H1 (cell line): ENCODE measurements around the gene IDH2. TPM values are rescaled to one million over a fixed set of nuclear protein-coding genes. Genes with fewer than 3 reads are reported as not detected.

ENCODE experiments used
- CTCF ChIA-PET: fragments of 300-600 bp; sonication (Branson Sonifier 250); formaldehyde crosslinking; loops from one replicate; lab custom pipeline; 2021; ENCODE audit not compliant: partially characterized antibody; lab: Charles Lee
- POLR2A ChIA-PET: fragments of 300-600 bp; sonication (Branson Sonifier 250); formaldehyde crosslinking; loops from one replicate; lab custom pipeline; 2021; ENCODE audit warnings: inconsistent platforms; ENCODE audit not compliant: partially characterized antibody; lab: Charles Lee
- DNase-seq, 2 experiments: peaks; one replicate each; pipeline versions ENCODE4 v3.0.0 to v3.0.0-alpha.2; 2010 to 2022; ENCODE audit warnings: low spot score in 2 of 2, low read depth in 1 of 2, mixed read lengths in 1 of 2
- FAIRE-seq: peaks from 2 replicates; lab custom pipeline; 2011; peaks lifted over from hg19 to GRCh38; lab: Jason Lieb, UNC
- H2AFZ ChIP-seq: 2 replicates; pipeline ENCODE4 v1.8.1; 2012; ENCODE audit warnings: low read length, inconsistent platforms
- H2AK5ac ChIP-seq: 2 replicates; pipeline ENCODE4 v1.6.1; 2013; ENCODE audit warnings: low read depth, low read length
- H2BK120ac ChIP-seq: replicated peaks from 2 replicates; pipeline ENCODE3; 2013; ENCODE audit warnings: low read depth, low read length, inconsistent platforms
- H2BK12ac ChIP-seq: 2 replicates; pipeline ENCODE4 v1.6.1; 2013; ENCODE audit warnings: low read depth, low read length
- H2BK15ac ChIP-seq: 2 replicates; pipeline ENCODE4 v1.6.1; 2013; ENCODE audit warnings: low read length
- H2BK20ac ChIP-seq: 2 replicates; pipeline ENCODE4 v1.6.1; 2013; ENCODE audit warnings: low read length
- H2BK5ac ChIP-seq: 2 replicates; pipeline ENCODE4 v1.6.1; 2013; ENCODE audit warnings: low read depth, low read length
- H3K14ac ChIP-seq: 2 replicates; pipeline ENCODE4 v1.6.1; 2013; ENCODE audit warnings: inconsistent platforms; ENCODE audit not compliant: insufficient read length
- H3K18ac ChIP-seq: 2 replicates; pipeline ENCODE4 v1.6.1; 2013; ENCODE audit warnings: low read length; ENCODE audit errors: extremely low read depth
- H3K23ac ChIP-seq: 2 replicates; pipeline ENCODE4 v1.6.1; 2013; ENCODE audit warnings: inconsistent platforms; ENCODE audit not compliant: insufficient read length
- H3K23me2 ChIP-seq: 2 replicates; pipeline ENCODE4 v1.6.1; 2013; ENCODE audit warnings: low read depth, low read length
- H3K27ac ChIP-seq: 2 replicates; pipeline ENCODE4 v1.6.1; 2011; ENCODE audit warnings: low read depth, low read length, inconsistent platforms
- H3K27me3 ChIP-seq, 4 experiments: replicated peaks in 1 of 4; 1 replicate in 1 of 4; 2 replicates in 3 of 4; pipeline versions ENCODE4 v1.6.1 to v1.8.1; 2011 to 2013; ENCODE audit warnings: low read length in 3 of 4, mild to moderate bottlenecking in 3 of 4, inconsistent platforms in 2 of 4, mixed read lengths in 2 of 4, moderate library complexity in 1 of 4; ENCODE audit not compliant: control insufficient read depth in 3 of 4, insufficient read depth in 3 of 4; ENCODE audit errors: extremely low read depth in 1 of 4
- H3K36me3 ChIP-seq, 4 experiments: 2 replicates each; pipeline versions ENCODE4 v1.6.1 to v1.8.1; 2011 to 2013; ENCODE audit warnings: mild to moderate bottlenecking in 4 of 4, low read length in 3 of 4, moderate library complexity in 2 of 4, control low read depth in 1 of 4, inconsistent platforms in 1 of 4; ENCODE audit not compliant: insufficient read depth in 4 of 4, control insufficient read depth in 2 of 4
- H3K4ac ChIP-seq: replicated peaks from 2 replicates; pipeline ENCODE3; 2013; ENCODE audit warnings: low read length, low read depth, mixed read lengths, inconsistent platforms; ENCODE audit not compliant: insufficient read length
- H3K4me1 ChIP-seq, 4 experiments: replicated peaks in 1 of 4; 1 replicate in 1 of 4; 2 replicates in 3 of 4; pipeline versions ENCODE4 v1.6.1 to v1.8.1; 2011 to 2013; ENCODE audit warnings: low read length in 3 of 4, inconsistent platforms in 2 of 4, mixed read lengths in 1 of 4; ENCODE audit not compliant: insufficient read depth in 4 of 4, control insufficient read depth in 3 of 4
- H3K4me2 ChIP-seq, 2 experiments: 2 replicates each; pipeline versions ENCODE4 v1.6.1 to v1.8.1; 2011 to 2013; ENCODE audit warnings: low read depth in 2 of 2, low read length in 2 of 2, control low read depth in 1 of 2, inconsistent platforms in 1 of 2, mild to moderate bottlenecking in 1 of 2; ENCODE audit not compliant: insufficient read depth in 1 of 2
- H3K4me3 ChIP-seq, 4 experiments: fragments of 200-600, 300-600 bp in 1 of 4; sonication (generic), shearing (Covaris generic), sonication (Bioruptor Twin) in 1 of 4; 2 replicates each; pipeline versions ENCODE4 v1.5.1 to v1.8.1; 2011 to 2016; ENCODE audit warnings: low read length in 4 of 4, low read depth in 3 of 4, control low read depth in 2 of 4, inconsistent platforms in 2 of 4, mild to moderate bottlenecking in 2 of 4, mixed read lengths in 1 of 4, moderate library complexity in 1 of 4; ENCODE audit not compliant: insufficient read depth in 2 of 4; ENCODE audit errors: extremely low read depth in 1 of 4
- H3K56ac ChIP-seq: replicated peaks from 2 replicates; pipeline ENCODE3; 2013; ENCODE audit warnings: low read depth, mild to moderate bottlenecking, mixed read lengths, low read length, inconsistent platforms; ENCODE audit not compliant: insufficient read length
- H3K79me1 ChIP-seq: 2 replicates; pipeline ENCODE4 v1.6.1; 2013; ENCODE audit warnings: low read depth, low read length, control low read depth
- H3K79me2 ChIP-seq, 2 experiments: 2 replicates each; pipeline versions ENCODE4 v1.6.1 to v1.8.1; 2012 to 2013; ENCODE audit warnings: low read length in 2 of 2, mild to moderate bottlenecking in 2 of 2, inconsistent platforms in 1 of 2; ENCODE audit not compliant: insufficient read depth in 2 of 2, control insufficient read depth in 1 of 2
- H3K9ac ChIP-seq, 4 experiments: replicated peaks in 1 of 4; 1 replicate in 1 of 4; 2 replicates in 3 of 4; pipeline versions ENCODE4 v1.6.1 to v1.8.1; 2011 to 2013; ENCODE audit warnings: low read depth in 3 of 4, low read length in 3 of 4, control low read depth in 2 of 4, mild to moderate bottlenecking in 2 of 4, moderate library complexity in 2 of 4, inconsistent platforms in 1 of 4; ENCODE audit errors: extremely low read depth in 1 of 4
- H3K9me3 ChIP-seq, 2 experiments: 2 replicates each; pipeline versions ENCODE4 v1.6.1 to v1.8.1; 2012 to 2013; ENCODE audit warnings: mild to moderate bottlenecking in 2 of 2, moderate library complexity in 2 of 2, control low read depth in 1 of 2, inconsistent platforms in 1 of 2, low read depth in 1 of 2, low read length in 1 of 2, mixed read lengths in 1 of 2; ENCODE audit not compliant: insufficient read depth in 2 of 2
- H4K20me1 ChIP-seq, 2 experiments: replicated peaks in 1 of 2; 2 replicates each; pipeline versions ENCODE3 to v1.8.1; 2011 to 2013; ENCODE audit warnings: inconsistent platforms in 2 of 2, low read length in 2 of 2, mild to moderate bottlenecking in 1 of 2; ENCODE audit not compliant: insufficient read depth in 2 of 2, control insufficient read depth in 1 of 2
- H4K5ac ChIP-seq: 2 replicates; pipeline ENCODE4 v1.6.1; 2013; ENCODE audit warnings: low read length, low read depth, mixed read lengths, inconsistent platforms; ENCODE audit not compliant: insufficient read length
- H4K8ac ChIP-seq: 2 replicates; pipeline ENCODE4 v1.8.0; 2013; ENCODE audit warnings: mild to moderate bottlenecking, moderate library complexity, low read length, inconsistent platforms; ENCODE audit not compliant: insufficient read depth; ENCODE audit errors: extremely low read depth
- H4K91ac ChIP-seq: replicated peaks from 2 replicates; pipeline ENCODE3; 2013; ENCODE audit warnings: low read length, mixed read lengths, inconsistent platforms; ENCODE audit not compliant: insufficient read length
- ATF2 ChIP-seq: IDR thresholded peaks from 2 replicates; pipeline ENCODE4 v1.6.1; 2012; ENCODE audit warnings: low read length, inconsistent platforms
- BACH1 ChIP-seq: IDR thresholded peaks from 2 replicates; pipeline ENCODE4 v1.6.1; 2012; ENCODE audit warnings: low read length, improper control_type of control experiment
- BRCA1 ChIP-seq: IDR thresholded peaks from 2 replicates; pipeline ENCODE4 v1.6.1; 2012; ENCODE audit warnings: low read depth, low read length, improper control_type of control experiment
- CEBPB ChIP-seq: IDR thresholded peaks from 2 replicates; pipeline ENCODE4 v1.6.1; 2012; ENCODE audit warnings: low read depth, low read length
- EZH2 ChIP-seq: fragments of 200-600 bp; sonication (generic); IDR thresholded peaks from 2 replicates; pipeline ENCODE4 v1.7.1; 2012; ENCODE audit warnings: low read depth, mild to moderate bottlenecking, moderate library complexity, low read length, inconsistent platforms; ENCODE audit not compliant: severe bottlenecking
- KDM1A ChIP-seq: fragments of 200-600, 300-600 bp; sonication (generic); IDR thresholded peaks from 2 replicates; pipeline ENCODE4 v1.7.1; 2016; ENCODE audit warnings: mild to moderate bottlenecking, low read length, borderline replicate concordance
- NRF1 ChIP-seq: IDR thresholded peaks from 2 replicates; pipeline ENCODE4 v1.6.1; 2011; ENCODE audit warnings: mild to moderate bottlenecking, low read depth, low read length, improper control_type of control experiment
- POLR2AphosphoS5 ChIP-seq: IDR thresholded peaks from 2 replicates; pipeline ENCODE4 v1.6.1; 2011; ENCODE audit warnings: low read depth, low read length
- RNF2 ChIP-seq: fragments of 200-900, 300-1000 bp; sonication (generic); IDR thresholded peaks from 2 replicates; pipeline ENCODE4 v1.7.1; 2016; ENCODE audit warnings: borderline replicate concordance, low read depth, mild to moderate bottlenecking, antibody characterized with exemption, low read length; ENCODE audit not compliant: poor library complexity, severe bottlenecking; ENCODE audit errors: missing control alignments
- SP2 ChIP-seq: IDR thresholded peaks from 2 replicates; pipeline ENCODE4 v1.6.1; 2012; ENCODE audit warnings: mild to moderate bottlenecking, low read length, inconsistent platforms
- SRF ChIP-seq: IDR thresholded peaks from 2 replicates; pipeline ENCODE4 v1.6.1; 2011; ENCODE audit warnings: mild to moderate bottlenecking, low read depth, low read length, moderate library complexity
- TAF1 ChIP-seq: IDR thresholded peaks from 2 replicates; pipeline ENCODE4 v1.6.1; 2011; ENCODE audit warnings: mild to moderate bottlenecking, low read depth, low read length
- TAF7 ChIP-seq: optimal IDR thresholded peaks from 2 replicates; pipeline ENCODE3; 2011; ENCODE audit warnings: low read depth, mild to moderate bottlenecking, inconsistent platforms, low read length, moderate library complexity, borderline replicate concordance
- WGBS, 2 experiments: shearing (Covaris generic) in 1 of 2; methylation state at CpG; one replicate each; pipeline versions ENCODE4 v1.1.6 to v1.1.7; 2013 to 2015; ENCODE audit warnings: low lambda C conversion rate in 2 of 2, mixed read lengths in 2 of 2, inconsistent platforms in 1 of 2, low coverage in 1 of 2, missing lambda C conversion rate in 1 of 2; ENCODE audit not compliant: insufficient replicate concordance in 2 of 2, insufficient coverage in 1 of 2, insufficient read length in 1 of 2; ENCODE audit errors: extremely low coverage in 1 of 2, missing lambda C conversion rate in 1 of 2; 5-methylcytosine and 5-hydroxymethylcytosine counted together
- polyA plus RNA-seq, 7 experiments: library from polyadenylated mRNA; depleted of rRNA in 3 of 7; stranded (reverse) in 5 of 7; unstranded in 2 of 7; fragments of >200 nt in 5 of 7; fragments of 200-250 nt in 2 of 7; gene quantifications; 1 replicate in 5 of 7; 2 replicates in 1 of 7; 4 replicates in 1 of 7; pipeline versions ENCODE4 v1.2.1 to v1.2.3, GENCODE V29; 2011 to 2013; ENCODE audit warnings: missing spikeins in 2 of 7, mixed read lengths in 2 of 7
- total RNA-seq: library from RNA; stranded (reverse); fragmentation: NEBNext Ultra II Directional; extraction: Animal tissue kit (Norgen Biotek cat#: 25700); gene quantifications from 2 replicates; pipeline ENCODE4 v1.2.1, GENCODE V29; 2021

Gene IDH2
- total and polyA plus RNA-seq, 2 of the 8 experiments (the other 6 are each of a cell fraction or from before 2014, with no cell fraction given), result 64.2 to 84.6 TPM

- H2BK120ac ChIP-seq, result no peak overlapping the region
- no peak overlapping the region for H2BK12ac ChIP-seq
- no peak overlapping the region for H4K5ac ChIP-seq
- H3K79me2 ChIP-seq, result no peaks in the 10 kb centered on the region; a peak in 1 of 4 replicates
- H3K23ac ChIP-seq, result no peak overlapping the region
- H3K4me3 ChIP-seq, result no peak overlapping the region
- H3K9me3 ChIP-seq, result no peaks in the 10 kb centered on the region
- no peak overlapping the region for H3K27ac ChIP-seq
- DNase-seq (no peak), FAIRE-seq (no peak)
- H4K20me1 ChIP-seq, result peaks cover 0 to 1% of the 10 kb centered on the region in 2 experiments
- H2BK20ac ChIP-seq, result no peak overlapping the region
- 89% methylated on average over 12 of the region's 12 CpGs; no CpG with 5 or more reads in 1 of the 2 experiments for WGBS, 2 experiments
- no peak overlapping the region for H3K56ac ChIP-seq
- H2AFZ ChIP-seq, result no peak overlapping the region
- no peaks in the 10 kb centered on the region for H3K23me2 ChIP-seq
- no peaks in the 10 kb centered on the region for H3K36me3 ChIP-seq
- H2BK5ac ChIP-seq, result no peak overlapping the region
- H3K4ac ChIP-seq, result no peak overlapping the region
- no peak overlapping the region for H2AK5ac ChIP-seq
- no peak overlapping the region for H3K14ac ChIP-seq
- H3K4me2 ChIP-seq, result no peak overlapping the region
- no peak overlapping the region for H4K91ac ChIP-seq
- no peak overlapping the region for H3K9ac ChIP-seq
- H3K79me1 ChIP-seq, result peaks cover 16% of the 10 kb centered on the region
- POLR2A ChIA-PET, result no interaction called here
- CTCF ChIA-PET, result interaction anchor here (0.6 to 3.2 kb wide), 3 partner anchors 8 to 39 kb away, joined by 3 to 13 read pairs (median 3); no protein-coding TSS in a partner anchor
- no peak overlapping the region for H2BK15ac ChIP-seq
- H3K4me1 ChIP-seq, result peaks cover 0 to 19% (median 3%) of the 10 kb centered on the region in 4 experiments; a peak in 3 of 7 replicates
- H4K8ac ChIP-seq, result no peak overlapping the region
- H3K27me3 ChIP-seq, result no peaks in the 10 kb centered on the region
- H3K18ac ChIP-seq, result no peak overlapping the region
- TF ChIP-seq TAF1, result no peak
- TF ChIP-seq ATF2, result no peak
- no peak for TF ChIP-seq RNF2
- no peak for TF ChIP-seq KDM1A
- TF ChIP-seq BACH1, result no peak
- TF ChIP-seq NRF1, result no peak
- no peak for TF ChIP-seq POLR2AphosphoS5
- no peak for TF ChIP-seq SRF
- no peak for TF ChIP-seq BRCA1
- TF ChIP-seq CEBPB, result no peak
- no peak for TF ChIP-seq SP2
- TF ChIP-seq TAF7, result no peak
- TF ChIP-seq EZH2, result no peak
Observed at GRCh38 chr15:90046911-90047392, 55.3 kb downstream of the IDH2 start.
